Stimulated activated CD8-positive, alpha-beta memory T cell treated with anti-CD3 and anti-CD28 coated beads, Interleukin-7, amount 100 ng/mL, for 24 hours (primary cell): ENCODE data around the gene CALML6.
"Not testable (repeated sequence)": the region's sequence is repeated elsewhere in the genome, so short reads cannot be mapped to it uniquely, and the experiment has no call there.

ENCODE experiments used
- DNase-seq: peaks from one replicate; pipeline ENCODE4 v3.0.0-alpha.2; 2020; ENCODE audit warnings: low read depth

The CALML6 gene

DNA sequence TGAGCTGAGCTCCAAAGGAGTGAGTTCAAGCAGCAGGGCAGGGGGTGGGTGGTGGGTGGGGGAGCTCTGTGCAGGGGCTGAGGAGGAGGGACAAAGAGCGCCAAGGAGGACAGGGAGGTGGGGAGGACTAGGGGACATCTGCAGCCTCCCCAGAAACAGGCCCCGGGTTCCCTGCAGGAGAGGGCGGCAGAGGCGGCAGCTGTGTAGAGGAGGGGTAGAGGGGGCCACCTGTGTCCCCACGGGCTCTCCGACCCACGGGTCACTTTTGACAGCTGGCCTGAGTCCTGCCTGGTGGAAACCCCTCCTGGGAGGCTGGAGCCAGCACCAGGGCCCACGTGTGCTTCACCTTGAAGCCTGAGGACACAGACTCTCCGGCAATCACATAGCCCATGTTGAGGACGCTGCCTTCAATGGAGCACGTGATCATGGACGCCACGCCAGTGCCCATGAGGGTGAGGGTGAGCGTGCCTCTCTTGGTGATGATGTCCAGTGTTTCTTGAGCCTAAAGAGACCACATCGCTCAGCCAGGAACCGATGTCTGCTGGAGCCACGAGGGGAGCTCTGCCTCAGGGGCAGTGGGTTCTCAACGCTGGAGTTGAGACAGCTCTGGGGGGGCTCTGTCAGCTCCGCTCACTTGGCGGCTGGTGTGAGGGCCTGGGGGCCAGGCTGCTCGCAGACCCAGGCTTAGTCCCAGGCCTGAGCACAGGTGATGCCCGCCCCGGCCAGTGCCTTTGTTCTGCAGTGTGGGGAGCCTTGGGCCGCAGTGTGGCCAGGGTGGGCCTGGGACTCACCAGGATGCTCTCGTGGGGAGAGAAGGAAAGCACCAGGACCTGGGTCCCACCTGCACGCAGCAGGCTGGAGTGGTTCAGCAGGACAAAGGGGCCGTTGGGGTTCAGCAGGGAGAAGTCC lies 10.6 kb downstream of the CALML6 start:
- no peak for DNase-seq

- no peak for DNase-seq
Observed at GRCh38 chr1:1926346-1926811, 11.3 kb downstream of the CALML6 start.

GRCh38 chr1:1926886-1927660 lies 12.0 kb downstream of the CALML6 start:
- DNase-seq = no peak

- DNase-seq = no peak
Observed at GRCh38 chr1:1927751-1928150, 12.7 kb downstream of the CALML6 start.

- no peak for DNase-seq
Observed at GRCh38 chr1:1928231-1929101, 13.4 kb downstream of the CALML6 start.

DNA sequence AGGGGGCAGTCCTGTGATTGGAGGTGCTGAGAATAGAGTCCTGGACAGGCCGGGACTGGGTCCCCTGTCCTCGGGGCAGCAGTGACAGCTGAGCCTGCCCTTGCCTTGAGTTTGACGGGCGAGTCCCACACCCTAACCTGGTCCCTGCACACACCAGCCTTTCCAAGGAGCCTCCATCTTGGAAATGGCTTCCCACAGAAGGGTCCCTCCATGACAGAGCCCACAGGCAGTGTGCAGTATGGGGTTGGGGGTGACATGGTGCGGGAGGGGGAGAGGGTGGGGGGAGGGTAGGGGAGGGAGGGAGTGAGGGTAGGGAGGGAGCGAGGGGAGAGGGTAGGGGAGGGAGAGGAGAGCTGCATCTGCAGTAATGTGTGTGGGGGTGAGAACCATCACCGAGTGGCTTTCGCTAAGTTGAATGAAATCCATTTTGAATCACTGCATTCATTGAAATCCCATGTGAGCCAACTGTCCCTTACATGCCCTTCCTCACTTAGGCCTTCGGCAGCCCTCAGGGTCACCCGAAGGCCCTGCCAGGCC lies 14.1 kb downstream of the CALML6 start:
- no peak for DNase-seq

DNA sequence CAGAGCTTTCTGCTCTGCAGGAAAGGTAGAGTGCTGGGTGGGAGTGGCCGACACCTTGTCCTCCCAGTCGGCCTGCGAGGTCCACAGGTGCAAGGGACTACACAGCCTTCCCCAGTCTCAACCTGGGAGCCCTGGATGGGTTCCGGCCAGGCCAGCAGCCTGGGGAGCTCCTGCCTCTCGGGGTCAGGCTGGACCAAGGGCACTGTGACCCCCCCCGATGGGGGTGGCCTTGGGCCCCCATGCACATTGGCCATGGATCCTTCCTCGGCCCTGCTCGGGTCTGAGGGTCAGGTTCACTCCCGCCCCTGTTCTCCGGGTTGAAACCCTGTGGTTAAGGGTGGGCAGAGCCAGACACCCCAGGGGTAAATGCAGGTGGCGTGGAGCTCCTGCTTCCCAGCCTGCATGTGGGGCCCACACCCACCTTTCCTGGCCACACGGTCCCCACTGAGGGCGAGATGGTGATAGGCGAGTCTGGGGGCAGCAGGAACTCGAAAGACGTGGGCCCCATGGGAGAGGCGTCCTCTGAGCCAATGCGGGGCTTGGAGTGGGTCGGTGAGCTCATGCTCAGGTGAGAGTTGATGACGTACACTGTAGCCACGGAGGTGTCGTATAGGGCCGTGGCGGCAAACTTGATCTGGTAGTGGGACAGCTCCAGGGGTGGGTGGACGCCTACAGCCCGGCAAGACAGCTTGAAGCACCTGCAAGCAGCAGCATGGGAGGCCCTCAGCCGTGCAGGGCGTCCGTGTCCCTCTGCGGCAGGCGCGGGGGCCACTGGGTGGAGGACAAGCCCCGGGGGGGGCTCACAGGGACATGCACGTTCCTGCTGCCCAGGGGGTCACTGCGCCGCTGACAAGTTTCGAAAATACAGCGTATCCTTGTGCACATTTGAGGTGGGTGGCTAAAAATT lies 14.8 kb downstream of the CALML6 start:
- no peak for DNase-seq

DNA sequence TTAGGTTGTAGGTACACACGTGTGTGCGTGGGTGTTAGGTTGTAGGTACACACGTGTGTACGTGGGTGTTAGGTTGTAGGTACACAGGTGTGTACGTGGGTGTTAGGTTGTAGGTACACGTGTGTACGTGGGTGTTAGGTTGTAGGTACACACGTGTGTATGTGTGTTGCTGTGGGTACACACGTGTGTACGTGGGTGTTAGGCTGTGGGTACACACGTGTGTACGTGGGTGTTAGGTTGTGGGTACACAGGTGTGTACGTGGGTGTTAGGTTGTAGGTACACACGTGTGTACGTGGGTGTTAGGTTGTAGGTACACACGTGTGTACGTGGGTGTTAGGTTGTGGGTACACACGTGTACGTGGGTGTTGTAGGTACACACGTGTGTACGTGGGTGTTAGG lies 19.8 kb downstream of the CALML6 start:
- DNase-seq = not testable (repeated sequence)

DNA sequence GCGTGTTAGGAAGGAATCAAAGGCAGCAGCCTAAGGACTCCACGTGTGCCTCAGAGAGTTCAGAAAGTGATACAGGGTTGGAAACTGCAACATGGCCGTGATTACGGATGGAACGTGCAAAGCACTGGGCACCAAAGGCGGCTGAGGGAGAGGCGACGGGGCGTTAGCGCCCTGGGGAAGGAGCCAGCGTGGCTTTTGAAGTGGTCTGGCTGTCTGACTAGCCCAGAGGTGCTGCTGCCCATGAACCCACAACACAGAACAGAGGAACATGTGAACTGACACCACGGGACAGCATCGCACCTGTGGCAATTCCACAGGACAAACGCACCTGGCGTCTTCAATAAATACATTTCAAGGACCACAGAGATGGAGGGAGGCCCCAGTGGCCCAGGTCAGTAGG lies 22.0 kb downstream of the CALML6 start:
- DNase-seq = no peak

- no peak for DNase-seq
Observed at GRCh38 chr1:1937549-1938275, 22.7 kb downstream of the CALML6 start.

- no peak for DNase-seq
Observed at GRCh38 chr1:1938276-1938573, 23.2 kb downstream of the CALML6 start.

DNA sequence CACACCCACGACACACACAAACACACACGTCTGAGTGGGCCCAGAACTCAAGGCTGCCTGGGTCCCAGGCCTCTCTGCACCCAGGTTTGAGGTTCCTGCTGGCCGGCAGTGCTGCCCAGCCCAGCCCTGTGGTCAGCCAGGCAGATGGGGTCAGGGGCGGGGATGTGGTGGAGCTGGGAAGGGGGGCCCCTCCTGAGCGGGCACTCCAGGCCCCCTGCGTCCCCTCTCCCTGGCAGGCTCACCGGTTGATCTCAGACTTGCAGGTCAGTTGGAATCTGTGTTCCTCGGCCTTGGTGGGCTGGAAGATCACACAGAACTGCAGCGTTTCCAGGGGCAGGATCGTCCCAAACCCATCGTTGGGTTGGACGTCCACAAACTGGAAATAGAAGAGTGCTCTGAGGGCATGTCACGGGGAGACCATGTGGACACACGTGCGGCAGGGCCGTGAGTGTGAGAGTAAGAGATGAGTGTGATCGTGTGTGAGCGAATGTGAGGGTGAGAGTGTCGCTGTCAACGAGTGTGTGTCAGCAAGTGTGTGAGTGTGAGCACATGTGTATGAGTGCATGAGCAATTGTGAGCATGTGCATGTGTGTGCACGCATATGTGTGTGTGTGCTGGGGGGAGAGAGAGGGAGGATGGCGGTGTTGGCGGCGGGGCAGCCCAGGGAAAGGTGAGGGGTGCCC lies 23.7 kb downstream of the CALML6 start:
- DNase-seq = no peak

DNA sequence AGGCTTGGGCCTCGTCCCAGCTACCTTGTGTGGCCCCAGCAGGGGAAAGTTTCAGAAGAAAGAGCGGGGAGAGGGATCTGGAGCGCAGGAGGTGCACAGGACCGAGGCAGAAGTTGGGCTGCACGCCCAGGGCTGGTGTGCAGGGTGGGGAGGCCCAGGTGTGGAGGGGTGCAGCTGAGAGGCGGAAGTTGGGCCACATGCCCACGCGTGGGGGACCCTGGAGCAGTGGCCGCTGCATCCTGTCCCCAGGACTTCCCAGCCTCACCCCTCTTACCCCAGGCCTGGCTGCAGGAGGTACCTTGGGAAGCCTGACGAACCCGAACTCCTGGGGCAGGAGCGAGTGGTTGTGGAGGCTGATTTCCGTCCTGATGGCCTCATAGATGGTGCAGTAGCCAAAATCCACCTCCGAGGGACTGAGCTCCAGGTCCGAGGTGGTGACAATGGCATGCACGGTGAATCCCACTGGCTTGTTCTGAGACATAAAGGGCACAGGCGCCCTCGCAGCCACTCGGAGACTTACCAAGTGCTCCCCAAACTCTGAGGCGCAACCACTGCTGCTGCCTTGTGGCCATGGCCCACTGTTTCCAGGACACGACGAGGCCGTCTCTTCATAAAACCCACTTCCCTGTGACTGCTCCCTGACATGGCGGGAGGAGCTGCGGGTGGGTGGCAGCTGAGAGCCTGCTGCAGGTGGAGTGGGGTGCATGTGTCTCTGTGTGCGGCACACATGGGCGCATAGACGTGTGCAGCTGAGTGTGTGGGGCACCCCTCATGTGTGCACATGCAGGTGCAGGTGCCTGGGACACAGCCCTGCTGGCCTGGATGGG lies 24.4 kb downstream of the CALML6 start:
- DNase-seq = no peak

DNA sequence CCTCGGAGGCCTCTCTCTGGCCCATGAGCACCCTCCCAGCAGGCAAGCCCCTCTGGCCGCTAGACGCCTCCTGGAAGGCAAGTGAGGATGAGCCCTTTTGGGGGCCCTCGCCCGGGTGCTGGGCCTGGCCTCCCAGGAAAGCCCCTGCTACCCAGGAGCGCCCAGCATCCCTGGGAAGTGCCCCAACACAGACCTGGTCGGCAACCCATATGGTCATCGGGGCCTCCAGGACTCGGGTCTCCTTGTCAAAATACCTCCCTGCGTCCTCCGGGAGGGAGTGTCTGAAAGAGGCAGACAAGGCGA lies 25.0 kb downstream of the CALML6 start:
- no peak for DNase-seq

DNA sequence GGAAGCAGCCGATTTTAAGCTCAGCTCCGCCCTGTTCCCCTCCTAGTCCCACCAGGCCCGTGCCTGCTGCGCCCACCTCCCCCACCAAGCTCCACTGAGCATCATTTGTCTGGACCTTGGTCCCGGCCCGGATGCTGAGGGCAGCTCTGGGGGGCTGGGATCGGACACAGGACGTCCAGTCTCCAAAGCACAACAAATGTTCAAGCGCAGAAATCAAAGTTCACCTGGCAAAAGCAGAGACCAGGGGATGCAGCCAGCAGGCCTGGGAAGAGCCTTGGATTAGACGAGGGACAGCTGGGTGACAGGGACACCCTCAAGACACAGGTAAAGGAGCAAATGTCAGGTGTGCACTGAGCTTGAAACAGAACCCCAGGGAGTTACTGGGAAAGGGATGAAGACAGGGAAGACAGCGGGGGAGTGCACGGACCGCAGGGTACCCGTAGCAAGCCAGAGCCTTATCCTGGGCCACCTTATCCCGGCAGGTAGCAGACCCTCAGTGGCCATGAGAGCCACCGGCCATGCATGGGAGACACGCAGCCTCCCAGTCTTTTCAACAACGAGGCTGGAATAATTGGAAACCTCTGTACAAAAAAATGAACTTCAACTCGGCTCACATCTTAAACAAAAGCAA lies 26.3 kb downstream of the CALML6 start:
- no peak for DNase-seq

- no peak for DNase-seq
Observed at GRCh38 chr1:1941868-1942752, 27.1 kb downstream of the CALML6 start.
